GM12878 (cell line): Measurements from ENCODE around the gene RNASEL. TPM values are rescaled to one million over a fixed set of nuclear protein-coding genes. Genes with fewer than 3 reads are reported as not detected.

Experiments
- BMI1 ChIP-seq: fragments of 450-650 bp; IDR thresholded peaks from 2 replicates; pipeline ENCODE4 v1.6.1; 2016; ENCODE audit warnings: mild to moderate bottlenecking, moderate library complexity, borderline replicate concordance
- BRCA1 ChIP-seq: IDR thresholded peaks from 2 replicates; pipeline ENCODE4 v1.6.1; 2011; ENCODE audit warnings: low read depth, low read length, improper control_type of control experiment
- CHD4 ChIP-seq: fragments of 200-600 bp; sonication (generic); IDR thresholded peaks from 2 replicates; pipeline ENCODE4 v1.6.1; 2016; ENCODE audit warnings: mild to moderate bottlenecking
- EED ChIP-seq: sonication (generic); IDR thresholded peaks from 2 replicates; pipeline ENCODE4 v1.6.1; 2016; ENCODE audit warnings: antibody characterized with exemption, low read depth
- MTA3 ChIP-seq: IDR thresholded peaks from 2 replicates; pipeline ENCODE4 v1.6.1; 2012; ENCODE audit warnings: low read length, inconsistent platforms, borderline replicate concordance
- NR2C1 ChIP-seq: fragments of 450-650 bp; IDR thresholded peaks from 2 replicates; pipeline ENCODE4 v1.6.1; 2017; ENCODE audit warnings: antibody characterized with exemption, mild to moderate bottlenecking, moderate library complexity
- POLR2AphosphoS2 ChIP-seq: IDR thresholded peaks from 2 replicates; pipeline ENCODE4 v1.6.1; 2011; ENCODE audit warnings: low read depth, mild to moderate bottlenecking, low read length, improper control_type of control experiment, moderate library complexity
- polyA plus RNA-seq, 11 experiments: library from polyadenylated mRNA; depleted of rRNA in 4 of 11; unstranded in 6 of 11; stranded (reverse) in 5 of 11; fragments of >200 nt; fragmentation: Nextera tagmentation in 4 of 11; fragmentation: Illumina TruSeq in 1 of 11; extraction: Ambion mirVana in 4 of 11; extraction: Trizol in 1 of 11; gene quantifications; 1 replicate in 1 of 11; 2 replicates in 10 of 11; pipeline versions ENCODE4 v1.2.1 to v1.2.3, GENCODE V29; 2011 to 2016; ENCODE audit warnings: inconsistent platforms in 2 of 11, missing spikeins in 2 of 11, low read depth in 1 of 11
- total RNA-seq, 4 experiments: library from RNA; depleted of rRNA in 3 of 4; stranded (reverse); fragments of >200 nt in 3 of 4; fragmentation: Illumina TruSeq in 1 of 4; extraction: Trizol in 1 of 4; gene quantifications; 2 replicates each; pipeline versions ENCODE4 v1.2.1 to v1.2.3, GENCODE V29; 2013 to 2021
- TF ChIP-seq, protein P1 (sequence below): fragments of 450-650 bp; IDR thresholded peaks from 2 replicates; pipeline ENCODE4 v1.6.1; 2016; ENCODE audit warnings: mild to moderate bottlenecking, moderate library complexity, borderline replicate concordance
- TF ChIP-seq, protein P2 (sequence below): fragments of 450-650 bp; formaldehyde crosslinking; IDR thresholded peaks from 2 replicates; pipeline ENCODE4 v1.5.0; 2022; ENCODE audit warnings: mild to moderate bottlenecking, missing genetic modification characterization
- TF ChIP-seq, protein P3 (sequence below): fragments of 450-650 bp; IDR thresholded peaks from 2 replicates; pipeline ENCODE4 v1.6.1; 2017; ENCODE audit warnings: borderline replicate concordance
- TF ChIP-seq, protein P4 (sequence below): fragments of 450-650 bp; IDR thresholded peaks from 2 replicates; pipeline ENCODE4 v1.6.1; 2017; ENCODE audit warnings: mild to moderate bottlenecking, moderate library complexity

RNASEL gene
- total and polyA plus RNA-seq, 10 of the 15 experiments (the other 5 are each of a cell fraction or from before 2014, with no cell fraction given), result 3.0 to 10.8 (median 5.0) TPM

DNA sequence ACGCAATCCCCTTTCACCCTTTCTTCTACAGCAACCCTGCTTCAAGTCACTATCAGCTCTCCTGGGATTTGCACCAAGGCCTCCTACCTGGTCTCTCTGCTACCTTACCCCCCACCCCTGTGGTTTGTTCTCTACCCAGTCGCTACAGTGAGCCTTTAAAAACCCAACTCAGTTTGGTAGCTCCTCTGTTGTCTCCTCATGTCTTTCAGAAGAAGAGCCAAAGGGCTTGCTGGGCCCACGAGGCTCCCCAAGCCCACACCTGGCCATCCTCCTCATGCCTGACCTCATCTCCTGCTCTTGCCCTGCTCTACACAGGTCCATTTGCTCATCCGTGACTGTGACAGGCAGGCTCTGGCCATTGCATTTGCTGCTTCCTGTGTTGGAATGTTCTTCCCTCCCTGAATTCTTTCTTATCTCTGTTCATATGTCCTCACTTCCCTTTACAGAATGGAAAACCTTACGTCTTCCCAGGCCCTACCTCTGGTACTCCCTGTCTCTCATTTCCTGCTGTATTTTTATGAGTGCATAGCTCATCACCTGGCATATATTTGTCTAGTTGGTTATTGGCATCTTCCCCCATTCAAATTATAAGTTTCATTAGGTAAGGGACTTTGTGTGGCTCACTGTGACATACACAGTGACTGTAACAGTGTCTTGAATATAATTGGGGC lies 11.8 kb upstream of the RNASEL start (continued):
- TF ChIP-seq, protein P1, sequence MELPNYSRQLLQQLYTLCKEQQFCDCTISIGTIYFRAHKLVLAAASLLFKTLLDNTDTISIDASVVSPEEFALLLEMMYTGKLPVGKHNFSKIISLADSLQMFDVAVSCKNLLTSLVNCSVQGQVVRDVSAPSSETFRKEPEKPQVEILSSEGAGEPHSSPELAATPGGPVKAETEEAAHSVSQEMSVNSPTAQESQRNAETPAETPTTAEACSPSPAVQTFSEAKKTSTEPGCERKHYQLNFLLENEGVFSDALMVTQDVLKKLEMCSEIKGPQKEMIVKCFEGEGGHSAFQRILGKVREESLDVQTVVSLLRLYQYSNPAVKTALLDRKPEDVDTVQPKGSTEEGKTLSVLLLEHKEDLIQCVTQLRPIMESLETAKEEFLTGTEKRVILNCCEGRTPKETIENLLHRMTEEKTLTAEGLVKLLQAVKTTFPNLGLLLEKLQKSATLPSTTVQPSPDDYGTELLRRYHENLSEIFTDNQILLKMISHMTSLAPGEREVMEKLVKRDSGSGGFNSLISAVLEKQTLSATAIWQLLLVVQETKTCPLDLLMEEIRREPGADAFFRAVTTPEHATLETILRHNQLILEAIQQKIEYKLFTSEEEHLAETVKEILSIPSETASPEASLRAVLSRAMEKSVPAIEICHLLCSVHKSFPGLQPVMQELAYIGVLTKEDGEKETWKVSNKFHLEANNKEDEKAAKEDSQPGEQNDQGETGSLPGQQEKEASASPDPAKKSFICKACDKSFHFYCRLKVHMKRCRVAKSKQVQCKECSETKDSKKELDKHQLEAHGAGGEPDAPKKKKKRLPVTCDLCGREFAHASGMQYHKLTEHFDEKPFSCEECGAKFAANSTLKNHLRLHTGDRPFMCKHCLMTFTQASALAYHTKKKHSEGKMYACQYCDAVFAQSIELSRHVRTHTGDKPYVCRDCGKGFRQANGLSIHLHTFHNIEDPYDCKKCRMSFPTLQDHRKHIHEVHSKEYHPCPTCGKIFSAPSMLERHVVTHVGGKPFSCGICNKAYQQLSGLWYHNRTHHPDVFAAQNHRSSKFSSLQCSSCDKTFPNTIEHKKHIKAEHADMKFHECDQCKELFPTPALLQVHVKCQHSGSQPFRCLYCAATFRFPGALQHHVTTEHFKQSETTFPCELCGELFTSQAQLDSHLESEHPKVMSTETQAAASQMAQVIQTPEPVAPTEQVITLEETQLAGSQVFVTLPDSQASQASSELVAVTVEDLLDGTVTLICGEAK, result no peak
- 0 out of 2 replicates have a peak, but pooled peaks have one; percentile 23 for TF ChIP-seq MTA3
- TF ChIP-seq, protein P2, sequence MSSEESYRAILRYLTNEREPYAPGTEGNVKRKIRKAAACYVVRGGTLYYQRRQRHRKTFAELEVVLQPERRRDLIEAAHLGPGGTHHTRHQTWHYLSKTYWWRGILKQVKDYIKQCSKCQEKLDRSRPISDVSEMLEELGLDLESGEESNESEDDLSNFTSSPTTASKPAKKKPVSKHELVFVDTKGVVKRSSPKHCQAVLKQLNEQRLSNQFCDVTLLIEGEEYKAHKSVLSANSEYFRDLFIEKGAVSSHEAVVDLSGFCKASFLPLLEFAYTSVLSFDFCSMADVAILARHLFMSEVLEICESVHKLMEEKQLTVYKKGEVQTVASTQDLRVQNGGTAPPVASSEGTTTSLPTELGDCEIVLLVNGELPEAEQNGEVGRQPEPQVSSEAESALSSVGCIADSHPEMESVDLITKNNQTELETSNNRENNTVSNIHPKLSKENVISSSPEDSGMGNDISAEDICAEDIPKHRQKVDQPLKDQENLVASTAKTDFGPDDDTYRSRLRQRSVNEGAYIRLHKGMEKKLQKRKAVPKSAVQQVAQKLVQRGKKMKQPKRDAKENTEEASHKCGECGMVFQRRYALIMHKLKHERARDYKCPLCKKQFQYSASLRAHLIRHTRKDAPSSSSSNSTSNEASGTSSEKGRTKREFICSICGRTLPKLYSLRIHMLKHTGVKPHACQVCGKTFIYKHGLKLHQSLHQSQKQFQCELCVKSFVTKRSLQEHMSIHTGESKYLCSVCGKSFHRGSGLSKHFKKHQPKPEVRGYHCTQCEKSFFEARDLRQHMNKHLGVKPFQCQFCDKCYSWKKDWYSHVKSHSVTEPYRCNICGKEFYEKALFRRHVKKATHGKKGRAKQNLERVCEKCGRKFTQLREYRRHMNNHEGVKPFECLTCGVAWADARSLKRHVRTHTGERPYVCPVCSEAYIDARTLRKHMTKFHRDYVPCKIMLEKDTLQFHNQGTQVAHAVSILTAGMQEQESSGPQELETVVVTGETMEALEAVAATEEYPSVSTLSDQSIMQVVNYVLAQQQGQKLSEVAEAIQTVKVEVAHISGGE (CRISPR knock-in tag), result 0 out of 2 replicates have a peak, but pooled peaks have one; percentile 17
- TF ChIP-seq, protein P3, sequence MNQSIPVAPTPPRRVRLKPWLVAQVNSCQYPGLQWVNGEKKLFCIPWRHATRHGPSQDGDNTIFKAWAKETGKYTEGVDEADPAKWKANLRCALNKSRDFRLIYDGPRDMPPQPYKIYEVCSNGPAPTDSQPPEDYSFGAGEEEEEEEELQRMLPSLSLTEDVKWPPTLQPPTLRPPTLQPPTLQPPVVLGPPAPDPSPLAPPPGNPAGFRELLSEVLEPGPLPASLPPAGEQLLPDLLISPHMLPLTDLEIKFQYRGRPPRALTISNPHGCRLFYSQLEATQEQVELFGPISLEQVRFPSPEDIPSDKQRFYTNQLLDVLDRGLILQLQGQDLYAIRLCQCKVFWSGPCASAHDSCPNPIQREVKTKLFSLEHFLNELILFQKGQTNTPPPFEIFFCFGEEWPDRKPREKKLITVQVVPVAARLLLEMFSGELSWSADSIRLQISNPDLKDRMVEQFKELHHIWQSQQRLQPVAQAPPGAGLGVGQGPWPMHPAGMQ, result no peak
- TF ChIP-seq CHD4, result no peak
- TF ChIP-seq NR2C1, result no peak
- TF ChIP-seq BRCA1, result no peak
- no peak for TF ChIP-seq POLR2AphosphoS2
- no peak for TF ChIP-seq EED
- TF ChIP-seq BMI1, result 0 out of 2 replicates have a peak, but pooled peaks have one; percentile 26
- TF ChIP-seq, protein P4, sequence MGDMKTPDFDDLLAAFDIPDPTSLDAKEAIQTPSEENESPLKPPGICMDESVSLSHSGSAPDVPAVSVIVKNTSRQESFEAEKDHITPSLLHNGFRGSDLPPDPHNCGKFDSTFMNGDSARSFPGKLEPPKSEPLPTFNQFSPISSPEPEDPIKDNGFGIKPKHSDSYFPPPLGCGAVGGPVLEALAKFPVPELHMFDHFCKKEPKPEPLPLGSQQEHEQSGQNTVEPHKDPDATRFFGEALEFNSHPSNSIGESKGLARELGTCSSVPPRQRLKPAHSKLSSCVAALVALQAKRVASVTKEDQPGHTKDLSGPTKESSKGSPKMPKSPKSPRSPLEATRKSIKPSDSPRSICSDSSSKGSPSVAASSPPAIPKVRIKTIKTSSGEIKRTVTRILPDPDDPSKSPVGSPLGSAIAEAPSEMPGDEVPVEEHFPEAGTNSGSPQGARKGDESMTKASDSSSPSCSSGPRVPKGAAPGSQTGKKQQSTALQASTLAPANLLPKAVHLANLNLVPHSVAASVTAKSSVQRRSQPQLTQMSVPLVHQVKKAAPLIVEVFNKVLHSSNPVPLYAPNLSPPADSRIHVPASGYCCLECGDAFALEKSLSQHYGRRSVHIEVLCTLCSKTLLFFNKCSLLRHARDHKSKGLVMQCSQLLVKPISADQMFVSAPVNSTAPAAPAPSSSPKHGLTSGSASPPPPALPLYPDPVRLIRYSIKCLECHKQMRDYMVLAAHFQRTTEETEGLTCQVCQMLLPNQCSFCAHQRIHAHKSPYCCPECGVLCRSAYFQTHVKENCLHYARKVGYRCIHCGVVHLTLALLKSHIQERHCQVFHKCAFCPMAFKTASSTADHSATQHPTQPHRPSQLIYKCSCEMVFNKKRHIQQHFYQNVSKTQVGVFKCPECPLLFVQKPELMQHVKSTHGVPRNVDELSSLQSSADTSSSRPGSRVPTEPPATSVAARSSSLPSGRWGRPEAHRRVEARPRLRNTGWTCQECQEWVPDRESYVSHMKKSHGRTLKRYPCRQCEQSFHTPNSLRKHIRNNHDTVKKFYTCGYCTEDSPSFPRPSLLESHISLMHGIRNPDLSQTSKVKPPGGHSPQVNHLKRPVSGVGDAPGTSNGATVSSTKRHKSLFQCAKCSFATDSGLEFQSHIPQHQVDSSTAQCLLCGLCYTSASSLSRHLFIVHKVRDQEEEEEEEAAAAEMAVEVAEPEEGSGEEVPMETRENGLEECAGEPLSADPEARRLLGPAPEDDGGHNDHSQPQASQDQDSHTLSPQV, result no peak
